GM12878 (cell line): ENCODE data around the gene RAB28. TPM values are rescaled to one million over a fixed set of nuclear protein-coding genes. Genes with fewer than 3 reads are reported as not detected.

ENCODE experiments used
- ATF2 ChIP-seq: IDR thresholded peaks from 2 replicates; pipeline ENCODE4 v1.6.1; 2012; ENCODE audit warnings: low read length, inconsistent platforms
- BCL11A ChIP-seq: IDR thresholded peaks from 2 replicates; pipeline ENCODE4 v1.6.1; 2011; ENCODE audit warnings: low read depth, low read length
- BHLHE40 ChIP-seq, 2 experiments: fragments of 450-650 bp in 1 of 2; IDR thresholded peaks; 2 replicates each; pipeline ENCODE4 v1.6.1; 2011 to 2017; ENCODE audit warnings: low read depth in 2 of 2, borderline replicate concordance in 1 of 2, improper control_type of control experiment in 1 of 2, low read length in 1 of 2, mild to moderate bottlenecking in 1 of 2
- CBX5 ChIP-seq: sonication (generic); IDR thresholded peaks from 2 replicates; pipeline ENCODE4 v1.6.1; 2016; ENCODE audit warnings: low read depth, moderate library complexity, mild to moderate bottlenecking, inconsistent platforms
- E4F1 ChIP-seq: fragments of 450-650 bp; IDR thresholded peaks from 2 replicates; pipeline ENCODE4 v1.6.1; 2018; ENCODE audit warnings: borderline replicate concordance, mild to moderate bottlenecking; ENCODE audit not compliant: partially characterized antibody
- EGR1 ChIP-seq, 2 experiments: IDR thresholded peaks; 1 replicate in 1 of 2; 2 replicates in 1 of 2; pipeline ENCODE4 v1.6.1; 2011 to 2012; ENCODE audit warnings: low read depth in 2 of 2, low read length in 2 of 2, borderline replicate concordance in 1 of 2, mild to moderate bottlenecking in 1 of 2, moderate library complexity in 1 of 2
- ETV6 ChIP-seq, 2 experiments: fragments of 450-650 bp in 1 of 2; IDR thresholded peaks in 1 of 2; conservative IDR thresholded peaks in 1 of 2; 2 replicates each; pipeline ENCODE4 v1.6.1; 2014; ENCODE audit warnings: antibody characterized with exemption in 1 of 2, borderline replicate concordance in 1 of 2, low read depth in 1 of 2, mild to moderate bottlenecking in 1 of 2, moderate library complexity in 1 of 2
- HDAC6 ChIP-seq: fragments of 200-600 bp; sonication (generic); IDR thresholded peaks from one replicate; pipeline ENCODE4 v1.8.0; 2017; ENCODE audit warnings: antibody characterized with exemption; ENCODE audit not compliant: unreplicated experiment
- IKZF2 ChIP-seq, 2 experiments: fragments of 450-650 bp; IDR thresholded peaks; 2 replicates each; pipeline ENCODE4 v1.6.1; 2017; ENCODE audit warnings: mild to moderate bottlenecking in 2 of 2, moderate library complexity in 2 of 2
- MEF2A ChIP-seq: IDR thresholded peaks from 2 replicates; pipeline ENCODE4 v1.6.1; 2011; ENCODE audit warnings: low read depth, mild to moderate bottlenecking, low read length, moderate library complexity; ENCODE audit not compliant: insufficient read depth
- NRF1 ChIP-seq: conservative IDR thresholded peaks from 2 replicates; pipeline ENCODE4 v1.6.1; 2011; ENCODE audit warnings: mild to moderate bottlenecking, low read depth, low read length, improper control_type of control experiment
- PAX5 ChIP-seq: IDR thresholded peaks from 2 replicates; pipeline ENCODE4 v1.6.1; 2011; ENCODE audit warnings: low read depth, low read length, borderline replicate concordance
- RUNX3 ChIP-seq: IDR thresholded peaks from 2 replicates; pipeline ENCODE4 v1.6.1; 2012; ENCODE audit warnings: low read length, inconsistent platforms
- SMARCA5 ChIP-seq: fragments of 450-650 bp; IDR thresholded peaks from 2 replicates; pipeline ENCODE4 v1.6.1; 2017; ENCODE audit warnings: mild to moderate bottlenecking
- SPI1 ChIP-seq: IDR thresholded peaks from 2 replicates; pipeline ENCODE4 v1.6.1; 2011; ENCODE audit warnings: low read depth, mild to moderate bottlenecking, low read length, moderate library complexity, borderline replicate concordance; ENCODE audit not compliant: insufficient read depth
- TBL1XR1 ChIP-seq: IDR thresholded peaks from 2 replicates; pipeline ENCODE4 v1.6.1; 2012; ENCODE audit warnings: low read depth, low read length, improper control_type of control experiment
- ZNF592 ChIP-seq: fragments of 450-650 bp; IDR thresholded peaks from 2 replicates; pipeline ENCODE4 v1.6.1; 2017; ENCODE audit warnings: mild to moderate bottlenecking, moderate library complexity
- polyA plus RNA-seq, 11 experiments: library from polyadenylated mRNA; depleted of rRNA in 4 of 11; unstranded in 6 of 11; stranded (reverse) in 5 of 11; fragments of >200 nt; fragmentation: Nextera tagmentation in 4 of 11; fragmentation: Illumina TruSeq in 1 of 11; extraction: Ambion mirVana in 4 of 11; extraction: Trizol in 1 of 11; gene quantifications; 1 replicate in 1 of 11; 2 replicates in 10 of 11; pipeline versions ENCODE4 v1.2.1 to v1.2.3, GENCODE V29; 2011 to 2016; ENCODE audit warnings: inconsistent platforms in 2 of 11, missing spikeins in 2 of 11, low read depth in 1 of 11
- total RNA-seq, 4 experiments: library from RNA; depleted of rRNA in 3 of 4; stranded (reverse); fragments of >200 nt in 3 of 4; fragmentation: Illumina TruSeq in 1 of 4; extraction: Trizol in 1 of 4; gene quantifications; 2 replicates each; pipeline versions ENCODE4 v1.2.1 to v1.2.3, GENCODE V29; 2013 to 2021

RAB28 gene
- total and polyA plus RNA-seq, 10 of the 15 experiments (the other 5 are each of a cell fraction or from before 2014, with no cell fraction given) = 5.8 to 29.3 (median 16.9) TPM

GRCh38 chr4:13527981-13528820, 44.1 kb upstream of the RAB28 start (continued):
- peak; percentile 32; the same call in 1 of the 2 replicates for TF ChIP-seq TBL1XR1
- no peak for TF ChIP-seq ZNF592
- no peak for TF ChIP-seq E4F1
- TF ChIP-seq EGR1 (IDR thresholded peaks at IDR 0.05; ENCODE audit: borderline replicate concordance in 1 of 2, low read depth in 2 of 2, low read length in 2 of 2) = peak in 1 of 2 experiments; percentile 88; a peak in 2 of 3 replicates
- TF ChIP-seq SPI1 = peak; percentile 35; the same call in 1 of the 2 replicates
- TF ChIP-seq IKZF2 (IDR thresholded peaks at IDR 0.05) = peak in 1 of 2 experiments; percentile 42; a peak in 1 of 4 replicates
- TF ChIP-seq PAX5 = peak; percentile 92; the same call in 1 of the 2 replicates
- no peak for TF ChIP-seq HDAC6
- peak; percentile 63 to 67 for TF ChIP-seq BHLHE40 (IDR thresholded peaks at IDR 0.05; ENCODE audit: borderline replicate concordance in 1 of 2, low read depth in 2 of 2, low read length in 1 of 2)
- peak; percentile 52; the same call in 1 of the 2 replicates for TF ChIP-seq BCL11A
- peak; percentile 37; the same call in 1 of the 2 replicates for TF ChIP-seq MEF2A
- no peak for TF ChIP-seq NRF1
- peak; percentile 75; the same call in 1 of the 2 replicates for TF ChIP-seq ATF2
- TF ChIP-seq ETV6 (conservative IDR thresholded peaks at IDR 0.05 in 1 of 2, IDR thresholded peaks at IDR 0.05 in 1 of 2; ENCODE audit: borderline replicate concordance in 1 of 2, low read depth in 1 of 2) = peak in 1 of 2 experiments; percentile 85; a peak in 2 of 4 replicates
- TF ChIP-seq CBX5 = 0 out of 2 replicates have a peak, but pooled peaks have one; percentile 22
- TF ChIP-seq SMARCA5 = peak; percentile 82; the same call in 1 of the 2 replicates
- TF ChIP-seq RUNX3 = peak; percentile 85
